Muscle of leg (tissue), 16 donors: ENCODE results near the gene GALNT10. TPM values are rescaled to one million over a fixed set of nuclear protein-coding genes. Genes with fewer than 3 reads are reported as not detected.
"Not testable (repeated sequence)": the region's sequence is repeated elsewhere in the genome, so short reads cannot be mapped to it uniquely, and the experiment has no call there.

Experiments
- DNase-seq: peaks from one replicate; pipeline ENCODE4 v3.0.0; 2013
- H3K27ac ChIP-seq: one replicate; pipeline ENCODE4 v1.5.1; 2013; ENCODE audit warnings: mild to moderate bottlenecking, low read length, control low read depth
- H3K27me3 ChIP-seq: one replicate; pipeline ENCODE4 v1.6.1; 2013; ENCODE audit warnings: low read length; ENCODE audit not compliant: control insufficient read depth, insufficient read depth
- H3K36me3 ChIP-seq: one replicate; pipeline ENCODE4 v1.6.1; 2013; ENCODE audit warnings: low read length; ENCODE audit not compliant: control insufficient read depth, insufficient read depth
- H3K4me1 ChIP-seq: one replicate; pipeline ENCODE4 v1.6.1; 2013; ENCODE audit warnings: low read length; ENCODE audit not compliant: control insufficient read depth, insufficient read depth
- H3K4me3 ChIP-seq: one replicate; pipeline ENCODE4 v1.5.1; 2013; ENCODE audit warnings: low read length, control low read depth
- H3K9me3 ChIP-seq: replicated peaks from 2 replicates; pipeline ENCODE4 v1.6.1; 2013; ENCODE audit warnings: low read depth, low read length; ENCODE audit not compliant: control insufficient read depth
- WGBS: methylation state at CpG from one replicate; pipeline ENCODE4 v1.1.5; 2013; ENCODE audit warnings: missing lambda C conversion rate; ENCODE audit not compliant: insufficient coverage; 5-methylcytosine and 5-hydroxymethylcytosine counted together
- long read RNA-seq, 11 donors: transcript quantifications; one replicate each; lab custom pipeline, GENCODE V29; 2026
- polyA plus RNA-seq, 8 donors: library from polyadenylated mRNA; unstranded; fragments of 120-200 nt; gene quantifications; one replicate each; pipeline versions ENCODE4 v1.2.1 to v1.2.3, GENCODE V29; 2013; ENCODE audit warnings: inconsistent platforms in 1 of 8, low replicate concordance in 1 of 8; ENCODE audit not compliant: insufficient read length in 8 of 8, insufficient read depth in 1 of 8
- total RNA-seq: library from RNA; stranded (reverse); fragments of 120-200 nt; gene quantifications from one replicate; pipeline ENCODE4 v1.2.4, GENCODE V29; 2013

The GALNT10 gene
- total RNA-seq, result 16.6 TPM
- 10 to 100 TPM; 17.1 to 27.8 (median 22.0) TPM for polyA plus RNA-seq
- long read RNA-seq, donor 1, full-length matches to known transcripts, result 2 of 2 reads
- long read RNA-seq, donor 1, partial matches to known transcripts, result 0 of 2 reads
- long read RNA-seq, donor 1, other reads (novel, unspliced or antisense), result 0 of 2 reads
- long read RNA-seq, donor 2, result 0 reads
- long read RNA-seq, donor 3, full-length matches to known transcripts, result 4 of 4 reads
- long read RNA-seq, donor 3, partial matches to known transcripts, result 0 of 4 reads
- long read RNA-seq, donor 3, other reads (novel, unspliced or antisense), result 0 of 4 reads
- long read RNA-seq, donor 4, full-length matches to known transcripts, result 3 of 3 reads
- long read RNA-seq, donor 4, partial matches to known transcripts, result 0 of 3 reads
- long read RNA-seq, donor 4, other reads (novel, unspliced or antisense), result 0 of 3 reads
- long read RNA-seq, donor 5, full-length matches to known transcripts, result 8 of 14 reads
- long read RNA-seq, donor 5, partial matches to known transcripts, result 6 of 14 reads
- long read RNA-seq, donor 5, other reads (novel, unspliced or antisense), result 0 of 14 reads
- long read RNA-seq, donor 6, full-length matches to known transcripts, result 3 of 3 reads
- long read RNA-seq, donor 6, partial matches to known transcripts, result 0 of 3 reads
- long read RNA-seq, donor 6, other reads (novel, unspliced or antisense), result 0 of 3 reads
- long read RNA-seq, donor 7, full-length matches to known transcripts, result 2 of 13 reads
- long read RNA-seq, donor 7, partial matches to known transcripts, result 11 of 13 reads
- long read RNA-seq, donor 7, other reads (novel, unspliced or antisense), result 0 of 13 reads
- long read RNA-seq, donor 8, full-length matches to known transcripts, result 1 of 1 reads
- long read RNA-seq, donor 8, partial matches to known transcripts, result 0 of 1 reads
- long read RNA-seq, donor 8, other reads (novel, unspliced or antisense), result 0 of 1 reads
- long read RNA-seq, donor 9, full-length matches to known transcripts, result 3 of 3 reads
- long read RNA-seq, donor 9, partial matches to known transcripts, result 0 of 3 reads
- long read RNA-seq, donor 9, other reads (novel, unspliced or antisense), result 0 of 3 reads
- long read RNA-seq, donor 10, full-length matches to known transcripts, result 6 of 6 reads
- long read RNA-seq, donor 10, partial matches to known transcripts, result 0 of 6 reads
- long read RNA-seq, donor 10, other reads (novel, unspliced or antisense), result 0 of 6 reads
- long read RNA-seq, donor 11, full-length matches to known transcripts, result 1 of 1 reads
- long read RNA-seq, donor 11, partial matches to known transcripts, result 0 of 1 reads
- long read RNA-seq, donor 11, other reads (novel, unspliced or antisense), result 0 of 1 reads

- H3K27me3 ChIP-seq, result peaks cover 5% of the 10 kb centered on the region
- H3K9me3 ChIP-seq, result no peaks in the 10 kb centered on the region
- peak; percentile 87 for DNase-seq
- peak within 1 kb of the TSS; percentile 57 for H3K27ac ChIP-seq
- H3K36me3 ChIP-seq, result peaks cover 2% of the 10 kb centered on the region
- WGBS, result 1% methylated on average over 81 of the region's 84 CpGs
- H3K4me1 ChIP-seq, result peaks cover 36% of the 10 kb centered on the region
- peak within 1 kb of the TSS; percentile 96 for H3K4me3 ChIP-seq
Observed at GRCh38 chr5:154190595-154191304, at the start of gene GALNT10. GALNT10 (plus strand) TSS chr5:154190733; CDS start chr5:154190867, 134 bp downstream.

DNA sequence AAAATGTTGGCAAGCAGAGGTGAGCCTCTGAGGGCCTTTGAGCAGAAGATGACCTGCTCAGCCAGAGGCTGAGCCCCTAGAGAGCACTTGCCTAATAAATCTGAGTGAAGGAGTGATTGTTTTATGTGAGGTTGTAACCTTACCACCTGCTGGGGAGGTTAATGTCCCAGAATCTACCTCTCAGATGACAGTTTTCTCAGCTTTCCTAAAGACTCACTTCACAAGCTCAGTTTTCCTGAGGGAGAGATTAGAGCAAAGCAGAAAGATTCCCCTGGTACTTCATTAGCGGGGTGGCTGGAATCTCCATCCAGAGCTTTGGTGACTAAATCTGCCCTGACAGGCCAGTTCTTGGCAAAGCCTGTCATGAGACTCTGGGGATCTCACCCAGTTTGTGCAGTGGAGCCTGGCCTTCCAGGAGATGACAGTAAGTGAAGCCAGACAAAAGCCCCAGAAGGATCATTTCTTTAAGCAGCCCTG, 48.8 kb upstream of the GALNT10 start:
- Histone ChIP-seq H3K4me1 (peaks cover 17% of the 10 kb centered on the region), H3K27me3 (peaks cover 3% of the 10 kb centered on the region), H3K27ac (peak overlapping the region; percentile 49), H3K36me3 (no peaks in the 10 kb centered on the region), H3K9me3 (no peaks in the 10 kb centered on the region), H3K4me3 (no peak overlapping the region)
- DNase-seq, result peak; percentile 56
- 33% methylated on average over 1 of the region's 1 CpG for WGBS

- no peaks in the 10 kb centered on the region for H3K36me3 ChIP-seq
- H3K27me3 ChIP-seq, result peaks cover 3% of the 10 kb centered on the region
- H3K27ac ChIP-seq, result no peak overlapping the region
- 92% methylated on average over 2 of the region's 6 CpGs for WGBS
- no peaks in the 10 kb centered on the region for H3K9me3 ChIP-seq
- peaks cover 17% of the 10 kb centered on the region for H3K4me1 ChIP-seq
- no peak for DNase-seq
- H3K4me3 ChIP-seq, result no peak overlapping the region
Observed at GRCh38 chr5:154143211-154143641, 47.3 kb upstream of the GALNT10 start.

DNA sequence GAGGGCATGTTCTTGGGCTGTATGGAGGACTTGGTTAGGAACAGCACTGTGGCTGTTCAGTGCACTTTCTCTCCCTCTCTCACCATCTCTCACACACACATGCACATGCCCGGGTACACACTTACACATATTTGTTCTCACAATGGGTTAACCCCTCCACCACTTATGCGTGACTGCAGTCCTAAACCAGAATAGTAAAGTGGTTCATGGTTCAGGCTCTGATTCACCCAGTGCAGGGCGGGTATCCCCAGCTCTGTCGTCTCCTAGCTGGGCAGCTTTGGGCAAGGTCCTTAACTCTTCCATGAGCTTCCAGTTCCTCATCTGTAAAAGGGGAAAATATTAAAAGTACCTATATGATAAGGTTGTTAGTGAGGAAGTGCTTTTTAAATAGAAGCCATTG, 45.3 kb upstream of the GALNT10 start:
- no peak for DNase-seq
- Histone ChIP-seq H3K4me1 (peaks cover 11% of the 10 kb centered on the region), H3K4me3 (no peak overlapping the region), H3K27ac (no peak overlapping the region), H3K9me3 (no peaks in the 10 kb centered on the region), H3K27me3 (peaks cover 3% of the 10 kb centered on the region), H3K36me3 (no peaks in the 10 kb centered on the region)
- WGBS, result 76% methylated on average over 2 of the region's 4 CpGs

DNA sequence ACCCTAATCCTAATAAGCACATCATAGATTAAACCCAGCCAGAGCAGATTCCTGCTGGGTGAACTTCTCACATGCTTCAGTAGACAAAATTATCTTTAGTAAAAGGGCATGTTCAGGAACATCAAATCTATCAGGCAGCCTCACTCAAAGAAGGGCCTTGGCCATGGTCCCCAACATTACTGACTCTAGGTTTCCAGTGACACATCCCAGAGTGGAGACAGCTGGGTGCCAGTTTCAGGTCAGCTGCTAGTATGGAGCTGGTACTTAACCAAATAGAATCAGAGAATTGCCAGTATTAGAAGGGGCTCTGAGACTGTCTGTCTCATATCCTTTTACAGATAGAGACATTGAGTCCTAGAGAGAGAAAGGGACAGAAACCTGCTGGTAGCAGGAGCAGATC, 44.1 kb upstream of the GALNT10 start:
- DNase-seq, result no peak
- Histone ChIP-seq H3K27me3 (peaks cover 3% of the 10 kb centered on the region), H3K4me3 (no peak overlapping the region), H3K4me1 (peaks cover 17% of the 10 kb centered on the region), H3K36me3 (no peaks in the 10 kb centered on the region), H3K27ac (no peak overlapping the region), H3K9me3 (no peaks in the 10 kb centered on the region)

GRCh38 chr5:154147666-154148065, 42.9 kb upstream of the GALNT10 start:
- Histone ChIP-seq H3K27ac (no peak overlapping the region), H3K36me3 (no peaks in the 10 kb centered on the region), H3K4me1 (peaks cover 9% of the 10 kb centered on the region), H3K27me3 (peaks cover 3% of the 10 kb centered on the region), H3K4me3 (no peak overlapping the region), H3K9me3 (no peaks in the 10 kb centered on the region)
- no peak for DNase-seq
- 90% methylated on average over 1 of the region's 2 CpGs for WGBS

- H3K4me1 ChIP-seq, H3K36me3 ChIP-seq, H3K9me3 ChIP-seq, H3K27me3 ChIP-seq, DNase-seq, H3K4me3 ChIP-seq, H3K27ac ChIP-seq: not testable (repeated sequence)
- WGBS, result 75% methylated on average over 1 of the region's 2 CpGs
Observed at GRCh38 chr5:154150471-154150870, 40.1 kb upstream of the GALNT10 start.

DNA sequence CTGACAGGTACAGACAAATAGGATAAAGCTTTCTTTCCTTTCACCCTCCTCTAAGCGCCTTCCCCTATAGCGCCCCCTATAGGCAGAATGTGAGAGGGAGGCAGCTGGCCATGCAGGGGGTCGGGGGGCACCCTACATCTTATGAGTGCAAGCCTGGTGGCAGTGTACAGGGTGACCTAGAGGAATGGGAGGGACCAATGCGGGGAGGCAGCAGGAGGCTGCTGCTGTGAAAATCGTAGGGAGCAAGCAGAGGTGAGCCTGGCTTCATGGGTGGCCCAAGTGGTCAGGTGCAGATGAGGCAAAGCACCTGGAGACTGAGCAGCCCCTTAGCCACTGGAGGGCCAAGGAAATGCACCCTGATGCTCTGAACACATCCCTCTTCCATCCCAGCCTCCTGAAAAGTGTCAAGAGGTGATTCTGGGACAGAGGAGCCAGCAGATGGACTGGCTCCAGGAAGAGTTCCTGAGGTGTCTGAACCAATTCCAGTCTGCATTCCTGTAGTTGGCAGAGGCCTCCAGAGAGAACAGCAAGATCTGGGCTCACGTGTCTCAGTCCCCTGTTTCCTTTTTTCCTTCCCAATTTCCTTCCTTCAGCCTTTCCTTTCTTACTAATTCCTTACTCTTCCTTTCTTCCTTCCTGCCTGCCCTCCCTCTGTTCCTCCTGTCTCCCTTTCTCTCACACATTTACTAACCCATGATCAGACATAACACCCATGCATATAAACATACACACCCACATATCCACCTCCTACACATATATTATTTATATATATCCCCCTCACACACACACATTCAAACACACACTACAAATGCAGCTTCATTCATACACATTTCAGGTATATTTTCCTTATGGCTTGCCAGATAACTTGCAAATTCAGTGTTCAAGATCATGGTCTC, 32.8 kb upstream of the GALNT10 start:
- Histone ChIP-seq H3K9me3 (no peaks in the 10 kb centered on the region), H3K27me3 (no peaks in the 10 kb centered on the region), H3K27ac (no peak overlapping the region), H3K36me3 (no peaks in the 10 kb centered on the region), H3K4me1 (peaks cover 16% of the 10 kb centered on the region), H3K4me3 (no peak overlapping the region)
- 72% methylated on average over 4 of the region's 6 CpGs for WGBS
- DNase-seq, result no peak
